Trophoblast cell (in vitro differentiated cells and primary cell): Measurements from ENCODE around the gene SUFU.

ENCODE experiments used
- DNase-seq, 2 donors: peaks; one replicate each; pipeline ENCODE4 v3.0.0-alpha.2; 2016
- H2AFZ ChIP-seq: 2 replicates; pipeline ENCODE4 v1.6.1; 2013; ENCODE audit warnings: low read length, moderate library complexity, mild to moderate bottlenecking; ENCODE audit not compliant: insufficient read depth, poor library complexity
- H2AK5ac ChIP-seq: 2 replicates; pipeline ENCODE4 v1.6.1; 2013; ENCODE audit warnings: mild to moderate bottlenecking, low read length
- H2BK120ac ChIP-seq: 2 replicates; pipeline ENCODE4 v1.6.1; 2013; ENCODE audit warnings: low read length, mild to moderate bottlenecking, moderate library complexity; ENCODE audit not compliant: insufficient read depth, poor library complexity
- H2BK12ac ChIP-seq: 2 replicates; pipeline ENCODE4 v1.6.1; 2013; ENCODE audit warnings: mild to moderate bottlenecking, low read length, moderate library complexity
- H2BK5ac ChIP-seq: 2 replicates; pipeline ENCODE4 v1.6.1; 2013; ENCODE audit warnings: low read length, low read depth, moderate library complexity, mild to moderate bottlenecking; ENCODE audit not compliant: poor library complexity
- H3K14ac ChIP-seq: 2 replicates; pipeline ENCODE4 v1.6.1; 2013; ENCODE audit warnings: mild to moderate bottlenecking, low read length
- H3K18ac ChIP-seq: 2 replicates; pipeline ENCODE4 v1.6.1; 2013; ENCODE audit warnings: mild to moderate bottlenecking, low read length
- H3K23ac ChIP-seq: 2 replicates; pipeline ENCODE4 v1.6.1; 2013; ENCODE audit warnings: low read length
- H3K27ac ChIP-seq: 2 replicates; pipeline ENCODE4 v1.5.1; 2013; ENCODE audit warnings: low read depth, mild to moderate bottlenecking, inconsistent platforms, low read length, moderate library complexity
- H3K27me3 ChIP-seq: 2 replicates; pipeline ENCODE4 v1.6.1; 2013; ENCODE audit warnings: inconsistent platforms, mild to moderate bottlenecking, low read length, moderate library complexity; ENCODE audit not compliant: insufficient read depth
- H3K36me3 ChIP-seq, 2 experiments: 1 replicate in 1 of 2; 2 replicates in 1 of 2; pipeline ENCODE4 v1.6.1; 2013; ENCODE audit warnings: low read length in 2 of 2, mild to moderate bottlenecking in 2 of 2, moderate library complexity in 1 of 2; ENCODE audit not compliant: insufficient read depth in 2 of 2, control insufficient read depth in 1 of 2
- H3K4ac ChIP-seq: 2 replicates; pipeline ENCODE4 v1.6.1; 2013; ENCODE audit warnings: low read depth, mild to moderate bottlenecking, low read length, moderate library complexity
- H3K4me1 ChIP-seq, 2 experiments: 1 replicate in 1 of 2; 2 replicates in 1 of 2; pipeline ENCODE4 v1.6.1; 2013; ENCODE audit warnings: low read length in 2 of 2, mild to moderate bottlenecking in 2 of 2, moderate library complexity in 1 of 2; ENCODE audit not compliant: insufficient read depth in 2 of 2, control insufficient read depth in 1 of 2
- H3K4me2 ChIP-seq: 2 replicates; pipeline ENCODE4 v1.6.1; 2013; ENCODE audit warnings: inconsistent platforms, mild to moderate bottlenecking, low read length, moderate library complexity
- H3K4me3 ChIP-seq: 2 replicates; pipeline ENCODE4 v1.5.1; 2013; ENCODE audit warnings: mild to moderate bottlenecking, low read depth, low read length, inconsistent platforms
- H3K79me1 ChIP-seq: one replicate; pipeline ENCODE4 v1.6.1; 2013; ENCODE audit warnings: low read length
- H3K79me2 ChIP-seq: 2 replicates; pipeline ENCODE4 v1.6.1; 2013; ENCODE audit warnings: low read length, mild to moderate bottlenecking; ENCODE audit not compliant: control insufficient read depth, insufficient read depth, poor library complexity
- H3K9ac ChIP-seq: 2 replicates; pipeline ENCODE4 v1.6.1; 2013; ENCODE audit warnings: mild to moderate bottlenecking, low read length
- H3K9me3 ChIP-seq: 2 replicates; pipeline ENCODE4 v1.6.1; 2013; ENCODE audit warnings: low read depth, mild to moderate bottlenecking, control low read depth, inconsistent platforms, low read length; ENCODE audit not compliant: insufficient read depth
- H4K12ac ChIP-seq: 2 replicates; pipeline ENCODE4 v1.6.1; 2013; ENCODE audit warnings: low read depth, mild to moderate bottlenecking, low read length, moderate library complexity
- H4K8ac ChIP-seq: 2 replicates; pipeline ENCODE4 v1.6.1; 2013; ENCODE audit warnings: low read depth, mild to moderate bottlenecking, low read length, moderate library complexity
- H4K91ac ChIP-seq: one replicate; pipeline ENCODE4 v1.6.1; 2013; ENCODE audit warnings: low read depth, mild to moderate bottlenecking, low read length, moderate library complexity
- WGBS: extraction: QIAGEN DNeasy Blood & Tissue Kit; methylation state at CpG from one replicate; pipeline ENCODE4 v1.1.7; 2013; ENCODE audit warnings: missing lambda C conversion rate; ENCODE audit not compliant: insufficient read length, insufficient coverage; ENCODE audit errors: extremely low coverage; 5-methylcytosine and 5-hydroxymethylcytosine counted together

The SUFU gene

DNA sequence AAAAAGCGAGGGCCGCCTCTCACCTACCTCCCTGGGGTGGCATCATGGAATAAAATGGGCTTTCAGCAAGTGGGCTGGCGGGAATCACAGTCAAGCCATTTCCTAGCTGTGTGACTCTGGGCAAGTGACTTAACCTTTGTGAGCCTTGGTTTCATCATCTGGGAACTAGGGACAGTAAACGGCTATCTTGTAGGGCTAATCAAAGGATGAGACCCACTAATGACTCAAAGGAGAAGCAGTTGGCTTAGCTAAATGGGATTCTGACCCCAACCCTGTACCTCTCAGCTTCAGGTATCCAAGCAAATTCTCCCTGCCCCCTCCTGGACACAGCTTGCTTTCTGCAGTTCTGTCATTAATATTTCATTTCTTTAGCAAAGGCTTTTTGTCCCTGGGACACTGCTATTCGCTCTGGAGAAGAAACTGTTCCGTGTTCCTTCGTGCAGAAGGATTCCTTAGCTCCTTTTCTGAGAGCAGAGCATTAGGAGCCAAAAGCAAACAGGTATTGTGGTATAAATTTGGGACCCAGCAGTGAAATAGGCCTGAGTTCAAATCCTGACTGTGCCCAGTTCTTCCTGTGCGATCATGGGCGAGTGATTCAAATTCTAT lies 166.4 kb downstream of the SUFU start:
- Histone ChIP-seq H2AFZ (no peak overlapping the region), H4K8ac (no peak overlapping the region), H3K27ac (no peak overlapping the region), H3K4me3 (no peak overlapping the region), H3K18ac (no peak overlapping the region), H3K36me3 (no peaks in the 10 kb centered on the region), H2BK120ac (no peak overlapping the region), H3K9ac (no peak overlapping the region), H4K91ac (no peak overlapping the region), H3K79me2 (no peaks in the 10 kb centered on the region), H3K9me3 (no peaks in the 10 kb centered on the region), H3K27me3 (no peaks in the 10 kb centered on the region), H3K14ac (no peak overlapping the region), H4K12ac (no peak overlapping the region), H2BK5ac (no peak overlapping the region), H3K79me1 (peaks cover 7% of the 10 kb centered on the region), H2BK12ac (no peak overlapping the region), H2AK5ac (no peak overlapping the region), H3K23ac (no peak overlapping the region), H3K4me1 (peaks cover 13 to 23% of the 10 kb centered on the region in 2 experiments), H3K4me2 (no peak overlapping the region), H3K4ac (no peak overlapping the region)
- WGBS = no CpG with 5 or more reads among the region's 9 CpGs
- DNase-seq = no peak

DNA sequence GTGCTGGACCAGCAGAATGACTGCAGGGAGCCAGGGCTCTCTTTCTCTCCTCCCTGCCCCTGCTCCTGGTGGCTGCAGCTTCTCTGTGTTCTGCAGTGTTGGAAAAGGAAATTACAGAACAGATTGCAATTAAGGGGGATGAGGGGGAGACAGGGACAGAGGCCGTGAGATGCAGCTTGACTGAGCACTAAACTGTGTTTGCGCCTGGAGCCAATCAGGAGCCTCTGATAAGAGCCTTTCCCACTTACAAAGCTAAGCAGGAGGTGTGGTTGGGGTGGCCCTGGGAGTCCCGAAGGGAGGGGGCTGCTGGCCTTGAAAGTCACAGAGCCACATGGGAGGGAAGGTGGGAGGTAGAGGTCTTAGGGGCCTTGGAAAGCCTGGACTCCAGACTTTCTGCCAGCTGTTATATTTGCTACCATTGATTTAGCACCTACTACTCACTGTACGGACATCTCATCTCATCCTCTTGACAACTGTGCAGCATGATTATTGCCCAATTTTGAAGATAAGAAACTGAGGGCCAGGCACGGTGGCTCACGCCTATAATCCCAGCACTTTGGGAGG lies 167.2 kb downstream of the SUFU start:
- no peaks in the 10 kb centered on the region for H3K27me3 ChIP-seq
- no peak overlapping the region for H3K4me2 ChIP-seq
- no peak overlapping the region for H3K4ac ChIP-seq
- H3K79me1 ChIP-seq = peaks cover 15% of the 10 kb centered on the region
- no peak overlapping the region for H3K4me3 ChIP-seq
- DNase-seq = no peak
- no CpG with 5 or more reads among the region's 6 CpGs for WGBS
- H2BK120ac ChIP-seq = no peak overlapping the region
- H4K12ac ChIP-seq = no peak overlapping the region
- H3K23ac ChIP-seq = peak overlapping the region; percentile 29
- H3K27ac ChIP-seq = no peak overlapping the region
- H3K79me2 ChIP-seq = no peaks in the 10 kb centered on the region
- H3K9ac ChIP-seq = no peak overlapping the region
- no peak overlapping the region for H3K18ac ChIP-seq
- no peak overlapping the region for H4K8ac ChIP-seq
- H2AFZ ChIP-seq = no peak overlapping the region
- no peaks in the 10 kb centered on the region for H3K9me3 ChIP-seq
- no peak overlapping the region for H2BK12ac ChIP-seq
- no peak overlapping the region for H3K14ac ChIP-seq
- H2BK5ac ChIP-seq = no peak overlapping the region
- H4K91ac ChIP-seq = no peak overlapping the region
- H3K4me1 ChIP-seq = peaks cover 21 to 31% of the 10 kb centered on the region in 2 experiments
- no peak overlapping the region for H2AK5ac ChIP-seq
- H3K36me3 ChIP-seq = no peaks in the 10 kb centered on the region

DNA sequence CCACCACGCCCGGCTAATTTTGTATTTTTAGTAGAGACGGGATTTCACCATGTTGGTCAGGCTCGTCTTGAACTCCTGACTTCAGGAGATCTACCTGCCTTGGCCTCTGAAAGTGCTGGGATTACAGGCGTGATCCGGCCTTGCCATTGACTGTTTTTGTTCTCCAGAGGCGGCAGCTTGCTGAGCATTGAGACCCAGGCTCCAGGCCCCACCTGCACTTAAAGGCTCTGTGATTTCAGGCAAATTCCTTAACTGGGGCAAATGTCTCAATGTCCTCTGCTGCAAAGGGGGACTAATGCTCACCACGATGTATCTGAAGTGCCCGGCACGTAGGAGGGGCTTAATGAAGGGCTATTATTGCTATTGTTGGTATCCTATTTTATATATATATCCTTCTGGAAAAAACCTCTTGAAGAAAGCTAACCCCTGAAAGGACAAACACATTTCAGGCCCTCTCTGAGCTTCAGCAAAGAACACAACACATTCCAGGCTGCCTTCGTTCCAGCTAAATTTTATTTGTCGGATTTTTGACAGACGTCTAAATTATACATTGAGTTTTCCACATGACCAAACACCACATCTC lies 169.6 kb downstream of the SUFU start:
- no peak overlapping the region for H4K91ac ChIP-seq
- DNase-seq = no peak
- H3K36me3 ChIP-seq = no peaks in the 10 kb centered on the region
- H3K18ac ChIP-seq = no peak overlapping the region
- no peak overlapping the region for H3K23ac ChIP-seq
- H3K27me3 ChIP-seq = no peaks in the 10 kb centered on the region
- H4K8ac ChIP-seq = no peak overlapping the region
- peaks cover 2% of the 10 kb centered on the region for H3K79me2 ChIP-seq
- no peak overlapping the region for H3K4ac ChIP-seq
- H2BK120ac ChIP-seq = no peak overlapping the region
- no CpG with 5 or more reads among the region's 13 CpGs for WGBS
- no peak overlapping the region for H3K14ac ChIP-seq
- no peak overlapping the region for H3K27ac ChIP-seq
- no peak overlapping the region for H3K9ac ChIP-seq
- no peak overlapping the region for H4K12ac ChIP-seq
- H2AFZ ChIP-seq = no peak overlapping the region
- no peak overlapping the region for H2BK12ac ChIP-seq
- no peak overlapping the region for H3K4me2 ChIP-seq
- peaks cover 31 to 42% of the 10 kb centered on the region in 2 experiments for H3K4me1 ChIP-seq
- no peak overlapping the region for H2BK5ac ChIP-seq
- H3K79me1 ChIP-seq = peaks cover 19% of the 10 kb centered on the region
- H2AK5ac ChIP-seq = no peak overlapping the region
- H3K4me3 ChIP-seq = no peak overlapping the region
- H3K9me3 ChIP-seq = no peaks in the 10 kb centered on the region

DNA sequence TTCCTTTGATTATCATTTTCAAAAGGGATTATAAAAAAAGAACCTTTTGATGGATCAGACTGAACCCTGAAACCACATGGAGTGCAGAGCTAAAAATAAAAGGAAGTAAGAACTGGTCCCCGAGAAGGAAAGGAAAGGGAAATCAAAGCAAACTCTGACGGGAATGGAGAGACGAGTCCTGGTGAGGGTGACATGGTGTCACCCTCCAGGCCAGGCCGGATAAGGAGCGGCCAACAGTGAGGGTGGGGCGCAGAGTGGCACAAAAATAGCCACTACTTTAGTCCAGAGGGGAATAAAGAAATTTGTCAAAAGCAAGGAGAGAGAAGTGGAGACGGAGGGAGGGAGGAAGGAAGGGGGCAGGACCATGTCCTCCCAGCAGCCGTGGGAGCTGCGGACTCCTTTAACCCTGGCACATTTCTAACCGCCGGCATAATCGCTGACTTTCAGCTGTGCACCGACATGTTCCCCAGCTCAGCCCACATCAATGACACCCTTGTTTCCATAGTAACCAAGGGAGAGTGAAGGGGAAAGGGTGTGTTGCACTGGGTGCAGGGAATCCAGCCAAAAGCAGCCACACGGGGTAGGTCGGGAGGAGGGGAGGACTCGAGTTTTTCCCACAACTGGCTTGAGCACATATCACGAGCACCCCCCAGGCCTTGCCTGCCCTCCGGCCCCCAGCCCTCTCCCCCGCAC lies 170.2 kb downstream of the SUFU start:
- Histone ChIP-seq H3K27ac (no peak overlapping the region), H3K9ac (no peak overlapping the region), H4K91ac (peak overlapping the region; percentile 26), H2BK120ac (peak overlapping the region; percentile 10), H3K79me1 (peaks cover 19% of the 10 kb centered on the region), H3K4me1 (peaks cover 31 to 44% of the 10 kb centered on the region in 2 experiments), H3K9me3 (no peaks in the 10 kb centered on the region), H3K79me2 (peaks cover 2% of the 10 kb centered on the region), H2AK5ac (peak overlapping the region; percentile 18), H3K4me3 (no peak overlapping the region), H3K23ac (no peak overlapping the region), H3K27me3 (no peaks in the 10 kb centered on the region), H3K14ac (no peak overlapping the region), H2AFZ (no peak overlapping the region), H3K4ac (no peak overlapping the region), H4K12ac (no peak overlapping the region), H3K36me3 (no peaks in the 10 kb centered on the region), H2BK5ac (no peak overlapping the region), H4K8ac (no peak overlapping the region), H3K18ac (peak overlapping the region; percentile 57), H2BK12ac (peak overlapping the region; percentile 63), H3K4me2 (peak overlapping the region; percentile 17)
- WGBS = no CpG with 5 or more reads among the region's 19 CpGs
- peak in 1 of 2 donors; percentile 52 for DNase-seq
